GM12878 (cell line): Measurements from ENCODE around the gene ATP6V0D1.

ENCODE experiments used
- BCL3 ChIP-seq: IDR thresholded peaks from 2 replicates; pipeline ENCODE4 v1.6.1; 2011; ENCODE audit warnings: borderline replicate concordance, low read depth, mild to moderate bottlenecking, moderate library complexity, low read length; ENCODE audit not compliant: insufficient read depth, poor library complexity, severe bottlenecking
- CBX3 ChIP-seq: fragments of 200-600 bp; sonication (generic); IDR thresholded peaks from 2 replicates; pipeline ENCODE4 v1.6.1; 2016; ENCODE audit warnings: low read depth, borderline replicate concordance
- JUND ChIP-seq: IDR thresholded peaks from 2 replicates; pipeline ENCODE4 v1.6.1; 2012; ENCODE audit warnings: low read depth, mild to moderate bottlenecking, low read length, improper control_type of control experiment, moderate library complexity
- ZZZ3 ChIP-seq: IDR thresholded peaks from 2 replicates; pipeline ENCODE4 v1.6.1; 2011; ENCODE audit warnings: low read depth; ENCODE audit not compliant: control insufficient read depth, insufficient read length

GRCh38 chr16:67470359-67470758 lies 10.6 kb downstream of the ATP6V0D1 start:
- no peak for TF ChIP-seq BCL3
- TF ChIP-seq CBX3, result no peak
- TF ChIP-seq JUND, result no peak
- TF ChIP-seq ZZZ3, result no peak
